H9 (cell line): Measurements from ENCODE around the gene ARHGEF16. TPM values are rescaled to one million over a fixed set of nuclear protein-coding genes. Genes with fewer than 3 reads are reported as not detected.

Experiments
- DNase-seq: peaks from one replicate; pipeline ENCODE4 v3.0.0-alpha.2; 2017
- H2AFZ ChIP-seq: one replicate; pipeline ENCODE4 v1.6.1; 2013; ENCODE audit warnings: mild to moderate bottlenecking, low read length, control low read depth, moderate library complexity
- H2AK5ac ChIP-seq: 2 replicates; pipeline ENCODE4 v1.6.1; 2013; ENCODE audit warnings: low read length, control low read depth, mixed read lengths; ENCODE audit not compliant: insufficient read length
- H2BK120ac ChIP-seq: one replicate; pipeline ENCODE4 v1.6.1; 2013; ENCODE audit warnings: low read depth, mild to moderate bottlenecking, low read length, control low read depth, inconsistent platforms; ENCODE audit not compliant: poor library complexity, severe bottlenecking
- H2BK12ac ChIP-seq: 2 replicates; pipeline ENCODE4 v1.6.1; 2013; ENCODE audit warnings: low read length, control low read depth, mixed read lengths, low read depth; ENCODE audit not compliant: insufficient read length
- H2BK15ac ChIP-seq: 2 replicates; pipeline ENCODE4 v1.6.1; 2013; ENCODE audit warnings: low read depth, low read length, control low read depth
- H2BK20ac ChIP-seq: one replicate; pipeline ENCODE4 v1.6.1; 2013; ENCODE audit warnings: low read depth, mild to moderate bottlenecking, low read length, control low read depth, inconsistent platforms; ENCODE audit not compliant: poor library complexity, severe bottlenecking
- H2BK5ac ChIP-seq: 2 replicates; pipeline ENCODE4 v1.6.1; 2013; ENCODE audit warnings: low read length, control low read depth, mixed read lengths; ENCODE audit not compliant: insufficient read length
- H3K14ac ChIP-seq: 2 replicates; pipeline ENCODE4 v1.6.1; 2013; ENCODE audit warnings: low read length, control low read depth; ENCODE audit not compliant: insufficient read depth
- H3K18ac ChIP-seq: 2 replicates; pipeline ENCODE4 v1.6.1; 2013; ENCODE audit warnings: low read depth, mild to moderate bottlenecking, mixed read lengths, low read length, control low read depth; ENCODE audit not compliant: insufficient read length
- H3K23ac ChIP-seq: 2 replicates; pipeline ENCODE4 v1.6.1; 2013; ENCODE audit warnings: low read length, control low read depth, mixed read lengths, low read depth; ENCODE audit not compliant: insufficient read length
- H3K23me2 ChIP-seq: 2 replicates; pipeline ENCODE4 v1.6.1; 2013; ENCODE audit warnings: low read depth, mild to moderate bottlenecking, mixed read lengths, low read length, control low read depth; ENCODE audit not compliant: insufficient read length, poor library complexity, severe bottlenecking
- H3K27ac ChIP-seq: 2 replicates; pipeline ENCODE4 v1.5.1; 2013; ENCODE audit warnings: low read length, control low read depth, mixed read lengths, low read depth; ENCODE audit not compliant: insufficient read length
- H3K27me3 ChIP-seq: 2 replicates; pipeline ENCODE4 v1.6.1; 2013; ENCODE audit warnings: low read length, control low read depth, inconsistent platforms; ENCODE audit not compliant: insufficient read depth
- H3K4ac ChIP-seq: 2 replicates; pipeline ENCODE4 v1.6.1; 2013; ENCODE audit warnings: low read depth, mild to moderate bottlenecking, control low read depth, inconsistent platforms, low read length, moderate library complexity
- H3K4me1 ChIP-seq: 2 replicates; pipeline ENCODE4 v1.6.1; 2013; ENCODE audit warnings: low read length, control low read depth, inconsistent platforms; ENCODE audit not compliant: insufficient read depth
- H3K4me2 ChIP-seq: 2 replicates; pipeline ENCODE4 v1.6.1; 2013; ENCODE audit warnings: low read length, control low read depth, mixed read lengths; ENCODE audit not compliant: insufficient read length, insufficient read depth
- H3K56ac ChIP-seq: 2 replicates; pipeline ENCODE4 v1.6.1; 2013; ENCODE audit warnings: low read depth, mild to moderate bottlenecking, mixed read lengths, low read length, control low read depth; ENCODE audit not compliant: insufficient read length
- H3K79me1 ChIP-seq: 2 replicates; pipeline ENCODE4 v1.6.1; 2013; ENCODE audit warnings: low read depth, mild to moderate bottlenecking, moderate library complexity, low read length, control low read depth, inconsistent platforms; ENCODE audit not compliant: insufficient read depth, poor library complexity, severe bottlenecking
- H3K79me2 ChIP-seq: 2 replicates; pipeline ENCODE4 v1.6.1; 2013; ENCODE audit warnings: low read length, control low read depth, inconsistent platforms; ENCODE audit not compliant: insufficient read depth
- H3K9ac ChIP-seq: 2 replicates; pipeline ENCODE4 v1.6.1; 2013; ENCODE audit warnings: low read length, control low read depth, mixed read lengths; ENCODE audit not compliant: insufficient read length; ENCODE audit errors: extremely low read depth
- H3K9me3 ChIP-seq: one replicate; pipeline ENCODE4 v1.6.1; 2013; ENCODE audit warnings: low read depth, low read length, inconsistent platforms; ENCODE audit not compliant: control insufficient read depth
- H3T11ph ChIP-seq: one replicate; pipeline ENCODE4 v1.6.1; 2013; ENCODE audit warnings: mild to moderate bottlenecking, low read length, control low read depth, inconsistent platforms
- H4K20me1 ChIP-seq: one replicate; pipeline ENCODE4 v1.6.1; 2013; ENCODE audit not compliant: control insufficient read depth, insufficient read length, insufficient read depth
- H4K5ac ChIP-seq: 2 replicates; pipeline ENCODE4 v1.6.1; 2013; ENCODE audit warnings: low read depth, mild to moderate bottlenecking, mixed read lengths, low read length, control low read depth; ENCODE audit not compliant: insufficient read length
- H4K8ac ChIP-seq: replicated peaks from 2 replicates; pipeline ENCODE4 v1.6.1; 2013; ENCODE audit warnings: low read length, control low read depth, mixed read lengths, low read depth; ENCODE audit not compliant: insufficient read length
- H4K91ac ChIP-seq: 2 replicates; pipeline ENCODE4 v1.6.1; 2013; ENCODE audit warnings: low read depth, mild to moderate bottlenecking, moderate library complexity, mixed read lengths, low read length, control low read depth; ENCODE audit not compliant: insufficient read length
- H3K27ac Mint-ChIP-seq, 3 experiments: 2 replicates in 2 of 3; 3 replicates in 1 of 3; pipeline ENCODE4 v1.8.0; 2020 to 2021; ENCODE audit warnings: mixed read lengths in 3 of 3, mild to moderate bottlenecking in 1 of 3, moderate library complexity in 1 of 3
- H3K27me3 Mint-ChIP-seq: 2 replicates; pipeline ENCODE4 v1.8.0; 2021; ENCODE audit warnings: low read depth, mild to moderate bottlenecking, moderate library complexity, mixed read lengths
- H3K36me3 Mint-ChIP-seq, 3 experiments: 2 replicates in 2 of 3; 3 replicates in 1 of 3; pipeline ENCODE4 v1.8.0; 2020 to 2021; ENCODE audit warnings: low read depth in 3 of 3, mixed read lengths in 3 of 3; ENCODE audit not compliant: insufficient read depth in 1 of 3
- H3K4me1 Mint-ChIP-seq, 2 experiments: 2 replicates each; pipeline ENCODE4 v1.8.0; 2020; ENCODE audit warnings: mixed read lengths in 2 of 2
- H3K4me3 Mint-ChIP-seq, 2 experiments: 2 replicates in 1 of 2; 3 replicates in 1 of 2; pipeline ENCODE4 v1.8.0; 2020 to 2021; ENCODE audit warnings: mild to moderate bottlenecking in 2 of 2, mixed read lengths in 2 of 2, moderate library complexity in 1 of 2
- H3K9me3 Mint-ChIP-seq, 2 experiments: 2 replicates in 1 of 2; 3 replicates in 1 of 2; pipeline ENCODE4 v1.8.0; 2020; ENCODE audit warnings: mild to moderate bottlenecking in 2 of 2, mixed read lengths in 2 of 2, moderate library complexity in 1 of 2
- WGBS: extraction: QIAGEN DNeasy Blood & Tissue Kit; methylation state at CpG from one replicate; pipeline ENCODE4 v1.1.7; 2013; ENCODE audit warnings: missing lambda C conversion rate, low lambda C conversion rate, mixed read lengths; ENCODE audit not compliant: insufficient read length; ENCODE audit errors: extremely low coverage; 5-methylcytosine and 5-hydroxymethylcytosine counted together
- total RNA-seq: library from RNA; stranded (reverse); gene quantifications from 2 replicates; pipeline ENCODE4 v1.2.1, GENCODE V29; 2021
- TF ChIP-seq, protein P1 (sequence below): fragments of 200-600 bp; sonication (generic); conservative IDR thresholded peaks from 3 replicates; pipeline ENCODE4 v1.8.0; 2021; ENCODE audit warnings: antibody characterized with exemption, mild to moderate bottlenecking

Gene ARHGEF16
- total RNA-seq, 1 experiment from 2014 or later: 48.5 TPM

DNA sequence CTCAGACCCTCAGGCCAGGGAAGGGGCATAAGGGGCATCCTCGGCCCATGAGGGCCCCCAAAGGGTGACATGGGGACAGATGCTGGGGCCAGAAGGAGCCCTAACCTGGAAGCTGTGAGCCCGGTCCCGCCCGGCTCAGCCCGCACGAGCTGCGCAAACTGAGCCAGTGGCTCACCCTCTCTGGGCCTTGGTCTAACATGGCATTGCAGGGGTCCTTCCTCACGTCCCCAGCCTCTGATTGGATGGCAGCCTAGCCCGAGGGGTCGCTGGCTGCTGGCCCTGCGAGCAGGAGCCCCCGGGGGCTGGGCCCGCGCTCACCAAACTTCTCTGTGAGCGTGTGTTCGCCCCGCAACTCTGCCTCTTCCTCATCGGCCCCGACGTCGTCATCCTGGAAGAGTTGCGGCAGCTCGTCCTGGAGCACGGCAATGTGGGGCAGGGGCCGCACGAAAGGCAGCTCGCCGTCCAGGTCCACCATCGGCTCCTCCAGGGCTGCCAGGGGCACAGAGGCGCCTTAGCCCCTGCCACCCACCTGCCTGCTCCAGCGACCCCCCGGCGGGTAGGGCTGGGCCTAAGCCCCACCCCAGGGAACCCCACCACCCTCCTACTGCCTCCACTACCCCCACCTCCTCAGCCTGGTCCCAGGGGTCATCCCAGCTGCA lies 54.4 kb downstream of the ARHGEF16 start:
- Histone ChIP-seq H3K9me3 (no peaks in the 10 kb centered on the region), H3K4me1 (no peaks in the 10 kb centered on the region), H4K91ac (no peak overlapping the region), H2BK5ac (no peak overlapping the region), H3K79me2 (no peaks in the 10 kb centered on the region), H3K4me2 (no peak overlapping the region), H3K27ac (no peak overlapping the region), H2BK120ac (no peak overlapping the region), H3K79me1 (no peaks in the 10 kb centered on the region), H3K56ac (no peak overlapping the region), H3T11ph (no peak overlapping the region), H3K14ac (no peak overlapping the region), H2BK15ac (no peak overlapping the region), H2AK5ac (no peak overlapping the region), H2AFZ (no peak overlapping the region), H4K20me1 (peaks cover 3% of the 10 kb centered on the region), H3K9ac (no peak overlapping the region), H2BK12ac (no peak overlapping the region), H4K5ac (no peak overlapping the region), H3K4ac (no peak overlapping the region), H2BK20ac (no peak overlapping the region), H4K8ac (no peak overlapping the region), H3K23me2 (no peaks in the 10 kb centered on the region), H3K27me3 (no peaks in the 10 kb centered on the region), H3K18ac (no peak overlapping the region), H3K23ac (no peak overlapping the region)
- no peak overlapping the region for H3K4me3 Mint-ChIP-seq
- WGBS: no CpG with 5 or more reads among the region's 33 CpGs
- H3K27me3 Mint-ChIP-seq: no peaks in the 10 kb centered on the region
- H3K9me3 Mint-ChIP-seq: peaks cover 0 to 3% of the 10 kb centered on the region in 2 experiments; a peak in 2 of 5 replicates
- H3K27ac Mint-ChIP-seq: no peak overlapping the region
- peaks cover 0 to 5% (median 5%) of the 10 kb centered on the region in 3 experiments; a peak in 5 of 7 replicates for H3K36me3 Mint-ChIP-seq
- DNase-seq: no peak
- no peaks in the 10 kb centered on the region for H3K4me1 Mint-ChIP-seq
- TF ChIP-seq, protein P1, sequence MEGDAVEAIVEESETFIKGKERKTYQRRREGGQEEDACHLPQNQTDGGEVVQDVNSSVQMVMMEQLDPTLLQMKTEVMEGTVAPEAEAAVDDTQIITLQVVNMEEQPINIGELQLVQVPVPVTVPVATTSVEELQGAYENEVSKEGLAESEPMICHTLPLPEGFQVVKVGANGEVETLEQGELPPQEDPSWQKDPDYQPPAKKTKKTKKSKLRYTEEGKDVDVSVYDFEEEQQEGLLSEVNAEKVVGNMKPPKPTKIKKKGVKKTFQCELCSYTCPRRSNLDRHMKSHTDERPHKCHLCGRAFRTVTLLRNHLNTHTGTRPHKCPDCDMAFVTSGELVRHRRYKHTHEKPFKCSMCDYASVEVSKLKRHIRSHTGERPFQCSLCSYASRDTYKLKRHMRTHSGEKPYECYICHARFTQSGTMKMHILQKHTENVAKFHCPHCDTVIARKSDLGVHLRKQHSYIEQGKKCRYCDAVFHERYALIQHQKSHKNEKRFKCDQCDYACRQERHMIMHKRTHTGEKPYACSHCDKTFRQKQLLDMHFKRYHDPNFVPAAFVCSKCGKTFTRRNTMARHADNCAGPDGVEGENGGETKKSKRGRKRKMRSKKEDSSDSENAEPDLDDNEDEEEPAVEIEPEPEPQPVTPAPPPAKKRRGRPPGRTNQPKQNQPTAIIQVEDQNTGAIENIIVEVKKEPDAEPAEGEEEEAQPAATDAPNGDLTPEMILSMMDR: no peak
